Measurements from ENCODE around the gene DCT.
A peak's percentile ranks its signal among the peaks of the same experiment; 100 is the strongest.

Gene DCT

GRCh38 chr13:94480672-94481145 lies 1.2 kb upstream of the DCT start:
- Mint-ChIP-seq H3K36me3 (ENCODE audit: low read depth) (no peaks in the 10 kb centered on the region), H3K9me3 (no peaks in the 10 kb centered on the region), H3K27ac (peak overlapping the region; percentile 77), H3K4me3 (no peak overlapping the region), H3K27me3 (no peaks in the 10 kb centered on the region), H3K4me1 (ENCODE audit: low read depth) (peaks cover 6% of the 10 kb centered on the region)

DNA sequence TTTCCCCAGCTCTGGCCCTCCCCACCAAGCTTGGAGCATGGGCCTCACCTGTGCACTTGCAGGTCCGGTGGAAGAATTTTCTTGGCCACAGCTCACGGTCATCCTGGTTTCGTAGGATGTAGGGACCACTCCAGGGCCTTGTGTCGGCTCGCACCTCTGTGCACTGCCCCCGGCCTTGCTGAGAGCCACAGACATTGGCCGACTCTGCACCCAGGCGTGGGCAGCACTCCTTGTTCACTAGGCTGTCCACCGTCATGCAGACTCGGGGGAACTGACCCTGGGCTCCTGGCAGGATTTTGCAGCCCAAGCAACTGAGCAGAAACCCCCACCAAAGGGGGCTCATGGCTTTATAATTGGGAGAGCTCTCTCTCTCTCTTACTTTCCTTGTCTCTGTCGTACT lies 569 bp downstream of the DCT start:
- H3K4me1 Mint-ChIP-seq (ENCODE audit: low read depth): peaks cover 6% of the 10 kb centered on the region
- no peak overlapping the region for H3K4me3 Mint-ChIP-seq
- H3K9me3 Mint-ChIP-seq: no peaks in the 10 kb centered on the region
- H3K27ac Mint-ChIP-seq: no peak overlapping the region
- H3K27me3 Mint-ChIP-seq: no peaks in the 10 kb centered on the region
- H3K36me3 Mint-ChIP-seq (ENCODE audit: low read depth): no peaks in the 10 kb centered on the region

GRCh38 chr13:94470126-94470525 lies 9.4 kb downstream of the DCT start:
- Mint-ChIP-seq H3K4me1 (ENCODE audit: low read depth) (peaks cover 4% of the 10 kb centered on the region), H3K27me3 (peaks cover 6% of the 10 kb centered on the region), H3K4me3 (no peak overlapping the region), H3K9me3 (no peaks in the 10 kb centered on the region), H3K27ac (no peak overlapping the region), H3K36me3 (ENCODE audit: low read depth) (no peaks in the 10 kb centered on the region)

GRCh38 chr13:94464771-94465170 lies 14.7 kb downstream of the DCT start:
- peaks cover 10% of the 10 kb centered on the region for H3K4me1 Mint-ChIP-seq (ENCODE audit: low read depth)
- H3K27me3 Mint-ChIP-seq: peaks cover 6% of the 10 kb centered on the region
- H3K4me3 Mint-ChIP-seq: no peak overlapping the region
- H3K9me3 Mint-ChIP-seq: no peaks in the 10 kb centered on the region
- no peak overlapping the region for H3K27ac Mint-ChIP-seq
- no peaks in the 10 kb centered on the region for H3K36me3 Mint-ChIP-seq (ENCODE audit: low read depth)

DNA sequence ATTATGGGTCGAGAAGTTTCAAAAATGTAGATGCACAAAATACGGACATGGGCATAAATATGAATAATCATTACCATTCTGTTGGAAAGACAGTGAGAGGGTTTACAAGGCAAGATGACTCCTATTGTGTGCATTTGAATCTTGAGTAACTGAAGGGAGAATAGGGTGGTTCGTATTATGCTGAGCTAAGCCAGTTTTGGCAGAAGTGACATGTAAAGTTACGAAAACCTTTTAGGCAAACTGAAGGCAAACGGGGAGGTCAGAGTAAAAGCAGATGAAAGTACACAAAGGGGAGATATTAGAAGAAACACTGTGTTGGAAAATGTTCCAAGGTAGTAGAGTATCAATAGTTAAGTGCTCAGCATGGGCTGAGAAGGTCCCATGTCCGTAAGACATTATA lies 16.8 kb downstream of the DCT start:
- no peaks in the 10 kb centered on the region for H3K36me3 Mint-ChIP-seq (ENCODE audit: low read depth)
- no peaks in the 10 kb centered on the region for H3K9me3 Mint-ChIP-seq

DNA sequence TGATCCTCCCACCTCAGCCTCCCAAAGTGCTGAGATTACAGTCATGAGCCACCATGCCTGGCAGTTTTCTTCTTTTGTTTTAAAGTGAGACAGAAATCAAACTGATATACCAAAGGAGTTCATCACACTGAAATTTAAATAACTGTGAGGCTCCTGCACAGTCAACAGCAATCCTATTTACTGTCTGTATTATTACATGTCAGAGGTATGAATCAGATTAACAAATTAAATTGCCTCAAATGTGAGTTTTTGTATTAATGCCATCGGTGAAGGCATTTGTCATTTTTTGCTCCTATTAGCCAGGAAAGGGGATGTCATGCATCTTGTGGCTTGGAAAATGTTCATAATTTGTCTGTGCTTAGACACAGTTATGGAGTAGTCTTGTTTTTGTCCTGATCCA lies 20.4 kb downstream of the DCT start:
- Mint-ChIP-seq H3K27ac (no peak overlapping the region), H3K9me3 (no peaks in the 10 kb centered on the region), H3K4me3 (no peak overlapping the region), H3K27me3 (no peaks in the 10 kb centered on the region), H3K36me3 (ENCODE audit: low read depth) (no peaks in the 10 kb centered on the region), H3K4me1 (ENCODE audit: low read depth) (no peaks in the 10 kb centered on the region)

More for the DNA sequence above, 16.8 kb downstream of the DCT start:
- Mint-ChIP-seq H3K4me3 (no peak overlapping the region), H3K27ac (no peak overlapping the region), H3K4me1 (ENCODE audit: low read depth) (peaks cover 10% of the 10 kb centered on the region), H3K27me3 (peaks cover 3% of the 10 kb centered on the region)

- Mint-ChIP-seq H3K4me1 (ENCODE audit: low read depth) (no peaks in the 10 kb centered on the region), H3K9me3 (no peaks in the 10 kb centered on the region), H3K4me3 (no peak overlapping the region), H3K27ac (no peak overlapping the region), H3K36me3 (ENCODE audit: low read depth) (no peaks in the 10 kb centered on the region), H3K27me3 (peaks cover 3% of the 10 kb centered on the region)
Measured at GRCh38 chr13:94455414-94455813, 24.1 kb downstream of the DCT start.

DNA sequence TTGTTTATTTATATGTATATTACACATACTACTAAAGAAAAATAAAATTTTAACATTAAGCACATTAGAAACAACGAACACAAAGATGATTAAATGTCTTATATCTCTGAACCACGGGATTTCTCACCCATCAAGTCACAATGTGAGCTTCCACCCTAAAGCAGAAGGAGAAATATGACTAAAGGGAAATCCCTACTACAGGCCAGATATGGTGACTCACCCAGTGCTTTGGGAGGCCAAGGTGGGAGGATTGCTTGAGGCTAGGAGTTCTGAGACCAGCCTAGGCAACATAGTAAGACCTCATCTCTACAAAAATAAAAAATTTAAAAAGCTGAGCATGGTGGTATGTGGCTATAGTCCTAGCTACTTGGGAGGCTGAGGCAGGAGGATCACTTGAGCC lies 24.6 kb downstream of the DCT start:
- H3K27me3 Mint-ChIP-seq: peaks cover 3% of the 10 kb centered on the region
- H3K9me3 Mint-ChIP-seq: no peaks in the 10 kb centered on the region
- no peaks in the 10 kb centered on the region for H3K4me1 Mint-ChIP-seq (ENCODE audit: low read depth)
- no peak overlapping the region for H3K27ac Mint-ChIP-seq
- no peak overlapping the region for H3K4me3 Mint-ChIP-seq
- no peaks in the 10 kb centered on the region for H3K36me3 Mint-ChIP-seq (ENCODE audit: low read depth)

GRCh38 chr13:94454334-94454733 lies 25.1 kb downstream of the DCT start:
- Mint-ChIP-seq H3K27me3 (peaks cover 3% of the 10 kb centered on the region), H3K4me3 (no peak overlapping the region), H3K36me3 (ENCODE audit: low read depth) (no peaks in the 10 kb centered on the region), H3K9me3 (no peaks in the 10 kb centered on the region), H3K4me1 (ENCODE audit: low read depth) (no peaks in the 10 kb centered on the region), H3K27ac (no peak overlapping the region)

- Mint-ChIP-seq H3K4me3 (no peak overlapping the region), H3K4me1 (ENCODE audit: low read depth) (no peaks in the 10 kb centered on the region), H3K27ac (no peak overlapping the region), H3K27me3 (no peaks in the 10 kb centered on the region), H3K9me3 (no peaks in the 10 kb centered on the region), H3K36me3 (ENCODE audit: low read depth) (no peaks in the 10 kb centered on the region)
Measured at GRCh38 chr13:94444826-94445225, 34.7 kb downstream of the DCT start.

GRCh38 chr13:94435604-94436226 lies 43.8 kb downstream of the DCT start:
- H3K36me3 Mint-ChIP-seq (ENCODE audit: low read depth): no peaks in the 10 kb centered on the region
- no peak overlapping the region for H3K27ac Mint-ChIP-seq
- no peak overlapping the region for H3K4me3 Mint-ChIP-seq
- peaks cover 41% of the 10 kb centered on the region for H3K4me1 Mint-ChIP-seq (ENCODE audit: low read depth)
- no peaks in the 10 kb centered on the region for H3K27me3 Mint-ChIP-seq
- peaks cover 4% of the 10 kb centered on the region for H3K9me3 Mint-ChIP-seq

- Mint-ChIP-seq H3K9me3 (peaks cover 4% of the 10 kb centered on the region), H3K4me1 (ENCODE audit: low read depth) (peaks cover 41% of the 10 kb centered on the region), H3K27ac (peak overlapping the region; percentile 90), H3K27me3 (no peaks in the 10 kb centered on the region), H3K36me3 (ENCODE audit: low read depth) (no peaks in the 10 kb centered on the region), H3K4me3 (no peak overlapping the region)
Measured at GRCh38 chr13:94433055-94433961, 46.2 kb downstream of the DCT start.

DNA sequence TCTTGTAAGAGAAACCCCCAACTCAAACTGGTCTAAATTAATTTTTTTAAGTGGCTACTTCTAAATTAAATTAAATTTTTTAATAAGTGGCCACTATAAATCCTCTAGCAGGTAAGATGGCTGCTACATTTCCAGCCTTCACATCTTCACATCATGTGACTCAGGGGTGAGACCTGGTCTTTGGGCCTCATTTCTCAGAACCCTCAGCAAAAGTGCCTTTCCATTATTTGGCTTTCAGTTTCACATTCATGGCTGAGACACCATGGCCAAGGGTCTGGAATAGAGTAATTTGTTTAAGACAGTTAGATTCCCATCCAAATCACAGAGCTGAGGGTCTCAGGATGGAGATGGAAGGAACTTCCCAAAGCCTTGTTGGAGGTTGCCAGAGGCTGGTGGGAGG lies 47.5 kb downstream of the DCT start:
- H3K36me3 Mint-ChIP-seq (ENCODE audit: low read depth): no peaks in the 10 kb centered on the region
- no peak overlapping the region for H3K4me3 Mint-ChIP-seq
- no peaks in the 10 kb centered on the region for H3K27me3 Mint-ChIP-seq
- peaks cover 4% of the 10 kb centered on the region for H3K9me3 Mint-ChIP-seq
- peak overlapping the region; percentile 90 for H3K27ac Mint-ChIP-seq
- peaks cover 41% of the 10 kb centered on the region for H3K4me1 Mint-ChIP-seq (ENCODE audit: low read depth)

GRCh38 chr13:94431574-94431973 lies 47.9 kb downstream of the DCT start:
- peak overlapping the region; percentile 39 for H3K27ac Mint-ChIP-seq
- no peaks in the 10 kb centered on the region for H3K27me3 Mint-ChIP-seq
- no peak overlapping the region for H3K4me3 Mint-ChIP-seq
- H3K36me3 Mint-ChIP-seq (ENCODE audit: low read depth): no peaks in the 10 kb centered on the region
- peaks cover 41% of the 10 kb centered on the region for H3K4me1 Mint-ChIP-seq (ENCODE audit: low read depth)
- peaks cover 4% of the 10 kb centered on the region for H3K9me3 Mint-ChIP-seq

DNA sequence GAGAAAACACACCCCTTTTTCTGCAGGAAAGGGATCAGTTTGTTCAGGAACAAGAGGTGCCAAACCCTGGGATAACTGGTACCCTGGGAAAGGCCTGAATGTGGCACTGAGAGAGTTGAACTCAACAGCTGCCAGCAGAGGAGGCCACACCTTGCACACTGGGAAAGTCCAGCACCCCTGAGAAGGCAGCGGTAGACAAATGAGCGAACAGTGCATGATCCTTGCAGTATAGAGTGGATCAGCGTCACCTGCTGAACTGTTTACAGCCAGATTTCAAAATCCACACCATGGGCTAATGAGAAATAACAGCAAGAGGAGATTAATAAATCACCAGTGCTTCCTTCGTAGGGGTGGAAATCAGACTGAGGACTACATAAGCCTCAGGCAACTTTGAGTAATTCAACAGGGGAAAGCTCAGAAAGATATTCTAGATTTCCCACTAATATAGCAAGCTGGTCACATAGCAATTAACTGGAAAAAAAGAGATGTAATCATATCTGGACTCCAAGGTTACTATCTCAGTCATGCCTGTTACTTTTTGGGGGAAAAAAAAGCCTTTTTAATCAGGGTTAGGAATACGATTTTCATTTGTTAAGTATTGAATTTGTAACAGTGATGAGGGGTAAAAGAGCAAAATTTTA lies 52.0 kb downstream of the DCT start:
- Mint-ChIP-seq H3K4me3 (no peak overlapping the region), H3K36me3 (ENCODE audit: low read depth) (no peaks in the 10 kb centered on the region), H3K4me1 (ENCODE audit: low read depth) (peaks cover 20% of the 10 kb centered on the region), H3K9me3 (peaks cover 4% of the 10 kb centered on the region), H3K27me3 (no peaks in the 10 kb centered on the region), H3K27ac (no peak overlapping the region)
